SU-DHL-6 (cell line): Measurements from ENCODE around the gene TSGA10IP.

ENCODE experiments used
- H2AFZ ChIP-seq: fragments of 200-600 bp; sonication (generic); 2 replicates; pipeline ENCODE4 v1.6.1; 2014; ENCODE audit warnings: low read depth, mild to moderate bottlenecking, moderate library complexity, mixed read lengths, antibody characterized with exemption, low read length; ENCODE audit not compliant: severe bottlenecking
- H3F3A ChIP-seq: fragments of 200-600 bp; shearing (Covaris generic); 2 replicates; pipeline ENCODE4 v1.6.0; 2016; ENCODE audit warnings: antibody characterized with exemption, mild to moderate bottlenecking; ENCODE audit not compliant: insufficient read depth
- H3K27ac ChIP-seq: fragments of 200-600 bp; sonication (generic); 2 replicates; pipeline ENCODE4 v1.5.1; 2016; ENCODE audit warnings: low read depth, mild to moderate bottlenecking, low read length, moderate library complexity, mixed read lengths
- H3K27me3 ChIP-seq: fragments of 200-600 bp; sonication (generic), shearing (Covaris generic); 2 replicates; pipeline ENCODE4 v1.6.0; 2014; ENCODE audit warnings: mild to moderate bottlenecking, low read length
- H3K36me3 ChIP-seq: fragments of 200-600 bp; sonication (generic); 2 replicates; pipeline ENCODE4 v1.6.1; 2014; ENCODE audit warnings: mild to moderate bottlenecking, low read length, mixed read lengths
- H3K4me2 ChIP-seq: fragments of 300-600, 200-600 bp; shearing (Covaris generic), sonication (generic); 2 replicates; pipeline ENCODE4 v1.6.0; 2014; ENCODE audit warnings: low read length, low read depth, mild to moderate bottlenecking; ENCODE audit not compliant: poor library complexity, severe bottlenecking
- H3K4me3 ChIP-seq: fragments of 200-600 bp; sonication (generic); 2 replicates; pipeline ENCODE4 v1.5.1; 2014; ENCODE audit warnings: antibody characterized with exemption, low read length, mild to moderate bottlenecking, mixed read lengths; ENCODE audit not compliant: insufficient read depth, poor library complexity, severe bottlenecking
- H3K79me2 ChIP-seq: fragments of 200-600 bp; sonication (generic); 2 replicates; pipeline ENCODE4 v1.6.1; 2014; ENCODE audit warnings: mild to moderate bottlenecking, low read length, moderate library complexity; ENCODE audit not compliant: insufficient read depth
- H3K9ac ChIP-seq: fragments of 200-600 bp; sonication (generic); 2 replicates; pipeline ENCODE4 v1.7.0; 2014; ENCODE audit warnings: mild to moderate bottlenecking, low read length
- H3K9me2 ChIP-seq: fragments of 200-600 bp; sonication (generic); replicated peaks from 2 replicates; pipeline ENCODE4 v1.6.1; 2014; ENCODE audit warnings: low read length; ENCODE audit not compliant: insufficient read depth
- H3K9me3 ChIP-seq: fragments of 200-600 bp; sonication (generic); 2 replicates; pipeline ENCODE4 v1.6.1; 2014; ENCODE audit warnings: low read length, mixed read lengths; ENCODE audit not compliant: insufficient read depth
- H4K20me1 ChIP-seq: fragments of 200-600 bp; sonication (generic); 2 replicates; pipeline ENCODE4 v1.6.1; 2014; ENCODE audit warnings: low read depth, mild to moderate bottlenecking, antibody characterized with exemption, low read length, moderate library complexity, mixed read lengths
- CTCF ChIP-seq: fragments of 200-600 bp; sonication (generic); IDR thresholded peaks from one replicate; pipeline ENCODE4 v1.5.1; 2017; ENCODE audit warnings: antibody characterized with exemption, mild to moderate bottlenecking, low read length, moderate library complexity; ENCODE audit not compliant: insufficient read depth, poor library complexity, severe bottlenecking
- EZH2phosphoT487 ChIP-seq: fragments of 200-600 bp; sonication (generic), shearing (Covaris generic); conservative IDR thresholded peaks from 2 replicates; pipeline ENCODE4 v1.6.1; 2018; ENCODE audit warnings: mild to moderate bottlenecking, antibody characterized with exemption, low read length, moderate library complexity, mixed read lengths

The TSGA10IP gene

GRCh38 chr11:65973439-65974110 lies 28.3 kb downstream of the TSGA10IP start:
- H3K9me3 ChIP-seq: no peaks in the 10 kb centered on the region
- H4K20me1 ChIP-seq: no peaks in the 10 kb centered on the region; the same call in 1 of the 2 replicates
- H3K4me2 ChIP-seq: no peak overlapping the region
- no peaks in the 10 kb centered on the region for H3K36me3 ChIP-seq
- H3K27ac ChIP-seq: no peak overlapping the region
- no peak overlapping the region for H2AFZ ChIP-seq
- H3K9me2 ChIP-seq: no peaks in the 10 kb centered on the region
- H3K27me3 ChIP-seq: no peaks in the 10 kb centered on the region
- H3K4me3 ChIP-seq: no peak overlapping the region
- TF ChIP-seq EZH2phosphoT487: no peak
- TF ChIP-seq CTCF: no peak
- no peaks in the 10 kb centered on the region for H3K79me2 ChIP-seq
- no peak overlapping the region for H3K9ac ChIP-seq
- peaks cover 5% of the 10 kb centered on the region; the same call in 1 of the 2 replicates for H3F3A ChIP-seq

GRCh38 chr11:65975771-65976170 lies 30.5 kb downstream of the TSGA10IP start:
- H3K9ac ChIP-seq: no peak overlapping the region
- no peak for TF ChIP-seq EZH2phosphoT487
- no peak for TF ChIP-seq CTCF
- no peak overlapping the region for H3K4me3 ChIP-seq

GRCh38 chr11:65976216-65977176 lies 31.2 kb downstream of the TSGA10IP start:
- H3K36me3 ChIP-seq: no peaks in the 10 kb centered on the region
- H3K9me2 ChIP-seq: no peaks in the 10 kb centered on the region
- H3K4me3 ChIP-seq: no peak overlapping the region
- H3F3A ChIP-seq: peaks cover 5% of the 10 kb centered on the region; the same call in 1 of the 2 replicates
- no peak overlapping the region for H3K27ac ChIP-seq
- no peaks in the 10 kb centered on the region for H3K9me3 ChIP-seq
- H3K4me2 ChIP-seq: no peak overlapping the region
- H4K20me1 ChIP-seq: no peaks in the 10 kb centered on the region; the same call in 1 of the 2 replicates
- TF ChIP-seq EZH2phosphoT487: no peak
- TF ChIP-seq CTCF: no peak
- no peaks in the 10 kb centered on the region for H3K79me2 ChIP-seq
- H3K9ac ChIP-seq: no peak overlapping the region
- no peaks in the 10 kb centered on the region for H3K27me3 ChIP-seq
- H2AFZ ChIP-seq: no peak overlapping the region

More at GRCh38 chr11:65975771-65976170, 30.5 kb downstream of the TSGA10IP start:
- H3K27ac ChIP-seq: no peak overlapping the region
- no peak overlapping the region for H2AFZ ChIP-seq
- H3K9me2 ChIP-seq: no peaks in the 10 kb centered on the region
- H3K36me3 ChIP-seq: no peaks in the 10 kb centered on the region
- H3K9me3 ChIP-seq: no peaks in the 10 kb centered on the region
- peaks cover 5% of the 10 kb centered on the region; the same call in 1 of the 2 replicates for H3F3A ChIP-seq
- no peaks in the 10 kb centered on the region for H3K27me3 ChIP-seq
- H3K79me2 ChIP-seq: no peaks in the 10 kb centered on the region
- no peak overlapping the region for H3K4me2 ChIP-seq
- H4K20me1 ChIP-seq: no peaks in the 10 kb centered on the region; the same call in 1 of the 2 replicates
